Measurements from ENCODE around the gene NACA.
"Not testable (repeated sequence)": the region's sequence is repeated elsewhere in the genome, so short reads cannot be mapped to it uniquely, and the experiment has no call there.

NACA gene

DNA sequence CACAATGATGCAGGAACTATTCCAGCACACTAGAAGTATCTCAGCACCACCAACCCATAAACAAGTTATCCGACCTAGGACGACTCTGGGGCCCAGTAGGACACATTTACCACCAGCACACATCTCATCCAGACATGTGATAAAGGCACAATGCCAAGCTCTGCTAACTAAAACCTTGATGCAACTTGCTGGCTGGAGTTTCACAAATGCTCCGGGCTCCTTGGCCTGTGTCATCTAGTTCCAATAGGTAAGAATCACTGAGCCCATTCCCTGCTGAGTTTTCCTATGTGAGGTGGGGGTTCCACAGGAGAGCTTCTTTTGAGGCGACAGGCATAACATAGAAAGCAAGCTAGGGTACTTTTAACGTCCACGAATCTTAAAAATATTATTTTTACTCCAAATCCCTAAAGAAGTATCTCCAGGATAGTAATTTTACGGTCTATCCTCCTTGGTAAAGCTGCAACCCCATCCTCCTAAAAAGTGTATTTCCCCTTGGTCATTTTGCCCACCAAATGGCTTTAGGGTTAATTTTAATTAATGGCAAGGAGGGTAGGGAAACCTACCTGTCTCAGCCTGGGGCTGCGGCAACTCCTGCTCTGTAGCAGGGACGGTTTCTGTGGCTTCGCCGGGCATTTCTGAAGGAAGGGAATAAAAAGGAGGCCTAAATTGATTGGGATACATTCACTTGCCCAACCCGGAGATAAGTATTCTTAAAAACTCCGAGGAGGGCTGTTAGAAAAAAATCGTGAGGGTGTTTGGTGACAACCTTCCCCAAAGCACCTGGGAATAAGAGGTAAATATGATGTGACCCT, 1.0 kb downstream of the NACA start:
- DNase-seq = no peak

DNA sequence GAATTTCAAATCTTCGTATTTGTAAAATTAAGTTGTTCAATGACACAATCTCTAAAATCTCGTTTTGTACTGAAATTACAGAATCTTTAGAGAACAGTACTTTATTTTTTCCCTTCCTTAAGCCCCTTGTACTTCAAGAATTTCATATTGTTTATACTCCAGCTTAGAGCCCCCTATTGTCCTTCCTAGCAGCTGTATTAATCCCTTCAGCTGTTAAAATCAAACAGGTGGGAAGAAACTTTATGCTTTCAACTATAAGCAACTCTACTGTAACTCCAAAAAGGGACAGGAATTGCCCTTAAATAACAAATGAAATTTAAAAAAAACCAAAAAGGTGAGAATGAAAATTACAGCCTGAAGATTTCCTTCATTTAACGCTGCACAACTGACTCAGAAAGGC, 1.7 kb downstream of the NACA start:
- no peak for DNase-seq

DNA sequence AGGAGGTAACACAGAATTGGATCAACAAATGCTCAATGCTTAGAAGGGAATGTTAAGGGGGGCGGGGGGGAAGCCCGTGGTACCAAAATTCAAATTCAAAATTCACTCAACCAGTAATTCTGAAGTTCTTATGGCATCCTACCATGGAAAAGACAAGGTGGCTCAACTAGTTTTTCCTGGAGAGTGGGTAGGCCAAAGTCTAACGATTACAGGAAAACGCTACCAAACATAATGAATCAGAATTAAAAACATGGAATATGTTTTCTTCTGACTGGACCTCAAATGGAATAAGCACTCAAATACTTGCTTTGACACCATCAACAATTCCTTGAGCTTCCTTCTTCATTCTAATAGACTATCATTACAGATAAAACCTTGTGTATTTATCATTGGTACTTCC, 2.3 kb downstream of the NACA start:
- DNase-seq = no peak

DNA sequence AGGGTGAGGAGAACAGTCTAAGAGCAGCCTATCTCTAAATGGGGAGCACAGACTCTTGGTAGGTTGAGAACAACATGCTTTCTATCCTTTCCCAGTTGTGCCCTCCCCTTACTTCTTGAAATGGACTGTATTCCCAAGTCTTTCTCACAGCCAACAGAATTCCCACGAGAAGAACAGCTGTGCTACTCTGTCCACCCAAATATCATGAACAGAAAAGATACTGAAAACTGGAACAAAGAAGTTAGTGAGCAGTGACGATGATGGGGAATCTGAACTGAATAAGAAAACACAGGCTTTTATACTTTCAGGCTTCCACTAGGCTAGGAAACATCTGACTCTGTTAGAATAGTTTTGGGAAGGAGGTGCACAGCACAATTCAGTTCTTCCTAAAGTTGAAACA, 3.4 kb downstream of the NACA start:
- no peak for DNase-seq

DNA sequence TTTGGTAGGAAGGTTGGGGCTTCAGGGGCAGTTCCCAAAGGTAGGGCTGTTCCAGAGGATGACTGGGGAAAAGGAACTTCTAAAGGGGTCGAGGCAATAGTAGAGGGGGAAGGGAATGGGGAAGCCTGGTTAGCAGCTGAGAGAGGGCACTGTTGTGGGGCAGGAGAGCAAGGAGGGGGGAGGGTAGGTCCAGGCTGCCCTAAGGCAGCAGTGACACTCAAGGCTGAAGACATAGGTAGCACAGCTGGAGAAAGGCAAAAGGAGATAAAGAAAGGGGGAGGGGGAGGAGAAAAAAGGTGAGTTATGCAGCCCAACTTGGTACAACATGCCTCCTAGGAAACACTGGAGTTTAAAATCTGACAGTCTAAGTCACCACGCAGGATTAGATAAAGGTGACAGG, 3.9 kb downstream of the NACA start:
- no peak for DNase-seq

DNA sequence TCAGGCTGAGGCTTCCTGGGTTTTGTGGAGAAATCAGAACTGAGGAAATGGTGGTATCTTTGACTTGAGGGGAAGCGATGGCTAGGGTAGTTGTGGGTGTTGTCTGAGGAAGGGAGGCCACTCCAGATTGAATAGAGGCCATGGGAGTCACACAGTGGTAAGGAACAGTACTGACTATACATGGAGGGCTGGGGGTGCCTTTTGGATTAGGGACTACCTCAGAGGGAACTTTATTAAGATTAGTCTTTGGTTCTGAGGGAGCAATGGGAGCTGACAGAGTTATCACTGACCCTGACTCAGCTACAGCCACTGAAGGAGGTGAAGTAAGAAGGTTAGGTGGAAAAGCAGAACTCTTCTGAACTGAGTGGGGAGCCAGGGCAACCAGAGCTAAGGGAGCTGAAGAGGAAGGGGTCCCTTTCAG, 4.4 kb downstream of the NACA start:
- no peak for DNase-seq

DNA sequence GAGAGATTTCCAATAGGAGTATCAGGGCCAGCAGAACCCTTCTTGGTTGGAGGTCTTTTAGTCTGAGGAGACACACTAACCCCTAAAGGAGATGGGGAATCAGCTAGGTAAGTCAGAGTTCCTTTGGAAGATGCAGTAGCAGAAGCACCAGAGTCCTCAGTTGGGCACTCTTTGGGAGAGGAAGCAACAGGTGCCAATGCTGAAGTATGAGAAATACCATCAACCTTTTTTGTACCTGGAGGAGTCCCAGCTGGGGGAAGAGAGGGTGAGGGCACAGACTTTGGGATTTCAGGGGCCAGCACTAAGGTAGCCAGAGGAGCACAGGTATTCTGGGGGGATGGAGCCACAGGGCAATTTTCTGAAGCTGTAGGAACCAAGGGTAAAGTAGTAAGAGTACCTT, 6.0 kb downstream of the NACA start:
- no peak for DNase-seq

DNA sequence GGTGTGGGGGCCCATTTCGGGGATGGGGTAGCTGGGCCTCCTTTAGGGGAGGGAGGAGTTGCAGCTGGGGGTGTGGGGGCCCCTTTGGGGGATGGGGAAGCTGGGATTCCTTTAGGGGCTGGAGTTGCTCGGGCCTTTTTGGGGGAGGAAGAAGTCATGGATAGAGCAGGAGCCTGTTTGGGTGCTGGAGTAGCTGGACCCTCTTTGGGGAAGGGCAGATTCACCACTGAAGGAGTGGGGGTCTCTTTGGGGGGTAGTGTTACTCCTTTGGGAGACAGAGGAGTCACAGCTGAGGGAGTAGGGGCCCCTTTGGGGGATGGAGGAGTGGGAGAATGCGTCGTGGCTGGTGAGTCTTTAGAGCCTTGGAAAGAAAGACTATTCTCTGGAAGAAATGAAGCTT, 6.5 kb downstream of the NACA start:
- no peak for DNase-seq

DNA sequence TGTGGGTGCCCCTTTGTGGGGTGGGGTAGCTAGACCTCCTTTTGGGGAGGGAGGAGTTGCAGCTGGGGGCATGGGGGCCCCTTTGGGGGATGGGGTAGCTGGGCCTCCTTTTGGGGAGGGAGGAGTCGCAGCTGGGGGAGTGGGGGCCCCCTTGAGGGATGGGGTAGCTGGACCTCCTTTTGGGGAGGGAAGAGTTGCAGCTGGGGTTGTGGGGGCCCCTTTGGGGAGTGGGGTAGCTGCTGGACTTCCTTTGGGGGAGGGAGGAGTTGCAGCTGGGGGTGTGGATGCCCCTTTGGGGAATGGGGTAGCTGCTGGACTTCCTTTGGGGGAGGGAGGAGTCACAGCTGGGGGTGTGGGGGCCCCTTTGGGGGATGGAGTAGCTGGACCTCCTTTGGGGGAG, 7.0 kb downstream of the NACA start:
- no peak for DNase-seq

DNA sequence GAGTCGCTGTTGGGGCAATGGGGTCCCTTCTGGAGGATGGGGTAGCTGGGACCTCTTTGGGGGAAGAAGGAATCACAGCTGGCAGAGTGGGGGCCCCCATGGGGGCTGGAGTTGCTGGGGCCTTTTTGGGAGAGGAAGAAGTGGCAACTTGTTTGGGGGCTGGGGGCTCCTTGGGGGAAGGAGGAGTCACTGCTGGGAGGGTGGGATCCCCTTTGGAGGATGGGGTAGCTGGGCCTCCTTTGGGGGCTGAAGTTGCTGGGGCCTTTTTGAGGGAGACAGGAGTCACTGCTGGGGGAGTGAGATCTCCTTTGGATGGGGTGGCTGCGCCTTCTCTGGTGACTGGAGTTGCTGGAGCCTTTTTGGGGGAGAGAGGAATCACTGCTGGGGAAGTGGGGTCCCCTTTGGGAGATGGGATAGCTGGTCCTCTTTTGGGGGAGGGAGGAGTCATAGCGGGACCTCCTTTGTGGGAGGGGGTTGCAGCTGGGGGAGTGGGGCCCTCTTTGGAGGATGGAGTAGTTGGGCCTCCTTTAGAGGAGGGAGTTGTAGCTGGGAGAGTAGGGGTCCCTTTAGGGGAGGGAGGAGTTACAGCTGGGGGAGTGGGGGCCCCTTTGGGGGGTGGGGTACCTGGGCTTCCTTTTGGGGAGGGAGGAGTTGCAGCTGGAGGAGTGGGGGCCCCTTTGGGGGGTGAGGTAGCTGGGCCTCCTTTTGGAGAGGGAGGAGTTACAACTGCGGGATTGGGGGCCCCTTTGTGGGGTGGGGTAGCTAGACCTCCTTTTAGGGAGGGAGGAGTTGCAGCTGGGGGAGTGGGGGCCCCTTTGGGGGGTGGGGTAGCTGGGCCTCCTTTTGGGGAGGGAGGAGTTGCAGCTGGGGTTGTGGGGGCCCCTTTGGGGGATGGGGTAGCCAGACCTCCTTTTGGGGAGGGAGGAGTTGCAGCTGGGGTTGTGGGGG, 7.9 kb downstream of the NACA start:
- no peak for DNase-seq

DNA sequence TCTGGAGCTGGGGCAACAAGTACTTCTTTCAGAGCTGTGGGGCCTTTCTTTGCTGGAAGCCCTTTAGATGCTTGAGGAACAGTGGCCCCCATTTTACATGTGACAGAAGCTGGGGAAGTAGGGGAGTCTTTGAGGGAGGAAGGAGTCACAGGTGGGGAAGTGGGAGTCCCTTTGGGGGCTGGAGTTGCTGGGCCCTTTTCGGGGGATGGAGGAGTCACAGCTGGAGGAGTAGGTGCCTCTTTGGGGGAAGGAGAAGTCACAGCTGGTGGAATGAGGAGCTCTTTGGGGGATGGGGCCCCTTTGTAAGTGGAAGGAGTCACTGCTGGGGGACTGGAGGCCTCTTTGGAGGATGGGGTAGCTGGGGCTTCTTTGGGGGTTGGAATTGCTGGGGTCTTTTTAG, 8.6 kb downstream of the NACA start:
- DNase-seq = no peak

DNA sequence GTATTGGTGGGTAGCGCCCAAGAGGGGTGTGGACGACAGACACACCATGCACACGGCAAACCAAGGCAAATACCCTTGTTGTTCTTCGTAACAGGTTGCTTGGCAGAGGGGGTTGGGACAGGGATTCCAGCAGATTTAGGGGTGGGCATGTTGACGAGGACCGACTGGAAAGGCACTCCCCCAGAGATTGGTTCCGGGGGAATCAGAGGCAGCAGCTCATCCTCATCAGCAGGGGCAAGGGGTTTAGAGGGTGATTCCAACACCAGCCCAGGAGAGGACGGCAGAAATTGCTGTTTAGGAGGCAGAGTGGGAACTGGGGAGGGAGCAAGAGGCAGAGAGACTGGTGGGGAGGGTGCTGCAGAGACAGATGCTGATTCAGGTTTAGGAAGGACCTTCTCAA, 9.3 kb downstream of the NACA start:
- no peak for DNase-seq

DNA sequence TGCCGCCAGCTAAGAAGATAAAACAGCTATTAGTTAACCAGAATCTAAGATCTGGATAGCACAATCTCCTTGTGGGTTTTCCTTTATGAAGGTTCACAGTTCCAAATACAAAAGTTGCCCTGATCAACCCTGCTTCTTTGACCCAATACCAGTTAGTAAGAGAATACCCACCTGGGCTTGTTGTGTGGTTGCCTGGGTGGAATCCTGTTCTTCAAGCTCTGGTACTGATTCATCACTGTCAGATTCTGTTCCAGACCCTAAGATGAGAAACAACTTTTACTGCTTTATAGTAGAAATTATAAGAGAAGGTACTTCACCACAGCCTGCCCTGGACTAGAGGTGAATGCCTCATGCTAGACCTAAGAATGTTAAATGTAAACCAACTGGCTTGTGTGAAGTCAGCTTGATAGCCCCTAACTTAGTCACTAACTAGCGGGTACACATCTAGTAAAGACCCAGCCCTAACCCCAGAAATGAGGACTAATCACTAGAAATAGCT, 10.6 kb downstream of the NACA start:
- DNase-seq = no peak

DNA sequence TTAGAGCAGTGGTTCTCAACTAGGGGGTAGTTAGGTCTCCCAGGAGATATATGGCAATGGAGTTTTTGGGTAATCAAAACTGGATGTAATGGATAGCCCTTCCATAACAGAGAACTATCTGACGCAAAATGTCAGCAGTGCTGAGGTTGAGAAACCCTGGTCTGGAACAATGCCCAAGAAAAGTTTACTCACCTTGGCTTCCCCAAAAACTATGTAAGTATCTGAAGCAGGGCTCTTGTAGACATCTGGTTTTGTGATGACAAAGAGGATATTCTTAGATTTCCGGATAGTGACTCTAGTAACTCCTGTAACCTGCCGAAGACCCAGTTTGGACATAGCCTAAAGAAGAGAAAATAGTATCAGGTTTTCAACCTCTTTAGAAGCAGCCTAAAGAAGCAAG, 11.8 kb downstream of the NACA start:
- DNase-seq = no peak

DNA sequence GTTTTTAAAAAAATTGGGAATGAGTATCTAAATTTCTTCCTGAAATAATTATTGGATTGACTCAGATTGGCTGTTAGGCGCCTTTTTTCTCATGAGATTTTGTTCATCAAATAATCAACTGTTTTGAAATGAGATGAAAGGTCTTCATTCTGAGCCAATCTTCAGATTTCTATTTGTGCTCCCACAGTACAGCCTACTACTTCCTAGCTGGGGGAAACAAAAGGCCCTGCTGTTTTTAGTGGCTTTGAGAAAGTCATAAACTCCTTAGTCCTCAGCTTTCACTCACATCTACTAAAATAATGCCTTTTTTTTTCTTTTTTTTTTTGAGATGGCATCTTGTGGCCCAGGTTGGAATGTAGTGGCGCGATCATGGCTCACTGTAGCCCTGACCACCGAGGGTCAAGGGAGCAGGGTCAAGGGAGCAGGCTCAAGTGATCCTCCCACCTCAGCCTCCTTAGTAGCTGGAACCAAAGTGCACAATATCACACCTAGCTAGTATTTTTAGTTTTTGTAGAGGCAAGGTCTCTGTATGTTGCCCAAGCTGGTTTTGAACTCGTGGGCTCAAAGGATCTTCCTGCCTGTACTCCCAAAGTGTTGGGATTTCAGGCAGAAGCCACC, 15.2 kb downstream of the NACA start:
- DNase-seq = no peak

DNA sequence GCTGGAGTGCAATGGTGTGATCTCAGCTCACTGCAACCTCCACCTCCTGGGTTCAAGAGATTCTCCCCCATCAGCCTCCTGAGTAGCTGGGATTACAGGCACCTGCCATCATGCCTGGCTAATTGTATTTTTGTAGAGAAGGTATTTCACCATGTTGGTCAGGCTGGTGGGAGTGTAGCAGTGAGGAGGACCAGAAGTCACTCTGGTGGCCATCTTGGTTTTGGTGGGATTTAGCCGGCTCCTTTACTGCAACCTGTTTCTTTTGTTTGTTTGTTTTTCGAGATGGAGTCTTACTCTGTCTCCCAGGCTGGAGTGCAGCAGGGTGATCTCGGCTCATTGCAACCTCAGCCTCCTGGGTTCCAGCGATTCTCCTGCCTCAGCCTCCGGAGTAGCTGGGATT, 20.6 kb downstream of the NACA start:
- not testable (repeated sequence) for DNase-seq

DNA sequence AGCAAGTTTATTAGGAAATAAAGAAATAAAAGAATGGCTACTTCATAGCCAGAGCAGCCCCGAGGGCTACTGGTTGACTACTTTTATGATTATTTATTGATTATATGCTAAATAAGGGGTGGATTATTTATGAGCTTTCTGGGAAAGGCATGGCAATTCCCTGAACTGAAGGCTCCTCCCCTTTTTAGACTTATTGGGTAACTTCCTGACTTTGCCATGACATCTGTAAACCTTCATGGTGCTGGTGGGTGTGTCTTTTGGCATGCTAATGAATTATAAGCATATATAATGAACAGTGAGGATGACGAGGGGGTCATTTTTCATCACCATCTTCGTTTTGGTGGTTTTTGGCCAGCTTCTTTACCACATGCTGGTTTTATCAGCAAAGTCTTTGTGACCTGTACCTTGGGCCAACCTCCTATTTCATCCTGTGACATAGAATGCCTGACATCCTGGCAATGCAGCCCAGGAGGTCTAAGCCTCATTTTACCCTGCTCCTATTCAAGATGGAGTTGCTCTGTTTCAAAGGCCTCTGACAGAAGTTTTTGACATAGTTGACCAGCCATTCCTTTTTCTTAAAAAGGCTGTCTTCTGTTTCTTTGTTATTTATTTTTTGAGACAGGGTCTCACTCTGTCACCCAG, 26.0 kb downstream of the NACA start:
- DNase-seq = no peak

DNA sequence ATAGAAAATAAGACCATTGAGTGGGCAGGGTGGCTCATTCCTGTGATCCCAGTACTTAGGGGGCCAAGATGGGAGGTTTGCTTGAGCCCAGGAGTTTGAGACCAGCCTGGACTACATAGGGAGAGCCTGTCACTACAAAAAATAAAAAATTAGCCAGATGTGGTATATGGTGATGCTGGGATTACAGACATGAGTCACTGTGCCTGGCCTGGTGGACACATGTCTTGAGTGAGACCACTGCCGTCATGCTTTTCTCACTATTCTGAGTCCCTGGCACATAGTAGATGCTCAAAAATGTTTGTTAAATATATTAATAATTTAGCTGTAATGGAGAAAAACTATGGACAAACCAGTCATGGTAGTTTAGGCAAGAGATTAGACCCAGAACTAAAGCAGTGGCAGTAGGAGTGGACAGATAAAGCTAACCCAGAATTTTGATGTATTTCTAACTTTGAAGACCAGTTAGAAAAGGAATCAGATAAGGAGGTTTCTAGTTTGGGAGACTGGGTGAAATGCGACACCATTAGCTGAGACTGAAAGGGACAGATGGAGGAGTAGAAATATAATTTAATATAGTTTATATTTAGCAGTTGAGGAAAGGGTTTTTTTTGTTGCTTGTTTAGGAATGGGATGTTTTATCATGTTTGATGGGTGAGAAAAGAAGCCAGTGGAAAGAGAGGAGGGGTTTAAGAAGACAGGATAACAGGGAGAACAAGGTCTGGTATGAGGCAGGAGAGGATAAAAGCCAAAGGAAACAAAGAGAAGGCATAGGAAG, 29.6 kb downstream of the NACA start:
- DNase-seq = no peak

DNA sequence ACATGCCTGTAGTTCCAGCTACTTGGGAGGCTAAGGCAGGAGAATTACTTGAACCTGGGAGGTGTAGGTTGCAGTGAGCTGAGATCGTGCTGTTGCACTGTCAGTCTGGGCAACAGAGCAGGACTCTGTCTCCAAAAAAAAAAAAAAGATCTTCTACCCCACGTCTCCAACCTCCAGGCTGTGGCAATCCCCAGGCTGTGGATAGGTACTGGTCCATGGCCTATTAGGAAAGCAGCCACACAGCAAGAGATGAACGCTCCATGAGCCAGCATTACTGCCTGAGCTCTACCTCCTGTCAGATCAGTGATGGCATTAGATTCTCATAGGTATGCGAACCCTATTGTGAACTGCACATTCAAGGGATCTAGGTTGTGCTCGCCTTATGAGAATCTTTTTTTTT, 30.9 kb downstream of the NACA start:
- no peak for DNase-seq

DNA sequence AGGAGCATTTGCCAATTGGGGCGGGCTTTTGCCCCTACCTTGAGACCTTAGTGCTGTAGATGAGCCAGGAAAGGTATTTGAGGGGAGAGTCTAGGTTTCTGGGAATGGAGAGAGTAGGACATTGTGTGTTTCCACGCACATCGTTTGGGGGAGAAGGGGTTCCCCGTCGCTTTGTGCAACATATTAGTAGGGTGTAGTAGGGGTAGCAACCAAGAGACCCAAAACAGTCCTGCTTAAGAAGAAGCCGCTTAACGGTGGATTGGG, 36.3 kb downstream of the NACA start:
- no peak for DNase-seq

DNA sequence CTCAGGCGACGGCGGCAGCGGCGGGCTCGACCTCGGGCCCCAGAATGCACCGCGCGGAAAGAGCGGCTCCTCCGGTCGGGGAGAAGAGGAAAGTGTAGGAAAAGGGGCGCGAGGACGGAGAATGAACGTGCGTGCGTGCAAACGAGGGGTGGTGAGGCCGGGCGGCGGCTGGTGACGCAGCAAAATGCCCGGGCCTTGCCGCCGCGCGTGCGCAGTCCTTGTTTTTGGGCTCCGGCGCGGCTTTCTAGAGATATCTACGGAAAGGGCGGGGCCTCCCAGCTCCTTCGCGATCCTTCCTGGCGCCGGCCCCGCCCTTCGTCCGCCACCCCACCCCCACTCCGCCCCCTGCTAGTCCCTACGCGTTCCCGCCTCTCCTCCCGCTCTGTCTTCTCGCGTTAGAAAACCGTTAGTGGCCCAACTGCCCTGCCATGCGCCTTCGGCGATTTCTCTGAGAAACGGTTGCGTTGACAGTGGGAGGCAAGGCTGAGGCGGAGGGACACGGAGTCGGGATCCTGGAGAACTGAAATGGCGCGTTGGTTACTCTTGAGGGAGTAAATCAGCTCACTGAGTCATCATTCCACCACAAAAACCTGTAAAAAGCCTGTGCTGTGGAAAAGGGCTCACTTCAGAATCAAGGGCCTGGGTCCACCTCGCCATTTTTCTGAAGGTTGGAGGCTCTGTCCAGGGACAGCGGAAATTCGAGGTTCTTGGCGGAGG, 36.8 kb downstream of the NACA start, which contains the start of gene PTGES3:
Gene PTGES3 (minus strand): TSS at position 156 of the 717 bp plus-strand sequence. CDS start 285 bp downstream, outside the sequence.
- peak; percentile 95 to 97 (median 96) for DNase-seq
